Measurements from ENCODE around the gene C15orf39.

DNA sequence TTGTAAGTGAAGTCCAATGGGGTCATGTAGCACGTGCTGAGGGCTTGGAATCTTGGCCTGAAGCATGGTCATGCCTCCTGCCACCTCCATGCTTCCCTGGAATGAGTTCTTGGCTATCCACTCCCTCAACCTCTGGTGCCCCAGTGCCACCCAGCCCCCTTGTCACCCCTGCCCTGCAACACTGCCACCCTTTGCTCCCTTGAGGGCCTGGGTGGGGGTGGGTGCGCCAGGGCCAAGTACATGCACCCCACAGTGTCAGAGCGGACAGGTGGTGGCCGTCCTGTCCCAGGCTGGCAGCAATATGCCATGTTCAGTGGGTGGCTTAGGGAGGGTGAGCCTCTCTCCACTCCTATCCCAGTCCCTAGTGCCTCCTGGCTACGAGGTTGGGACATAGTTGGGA, 27.6 kb upstream of the C15orf39 start:
- TF ChIP-seq, protein P1, sequence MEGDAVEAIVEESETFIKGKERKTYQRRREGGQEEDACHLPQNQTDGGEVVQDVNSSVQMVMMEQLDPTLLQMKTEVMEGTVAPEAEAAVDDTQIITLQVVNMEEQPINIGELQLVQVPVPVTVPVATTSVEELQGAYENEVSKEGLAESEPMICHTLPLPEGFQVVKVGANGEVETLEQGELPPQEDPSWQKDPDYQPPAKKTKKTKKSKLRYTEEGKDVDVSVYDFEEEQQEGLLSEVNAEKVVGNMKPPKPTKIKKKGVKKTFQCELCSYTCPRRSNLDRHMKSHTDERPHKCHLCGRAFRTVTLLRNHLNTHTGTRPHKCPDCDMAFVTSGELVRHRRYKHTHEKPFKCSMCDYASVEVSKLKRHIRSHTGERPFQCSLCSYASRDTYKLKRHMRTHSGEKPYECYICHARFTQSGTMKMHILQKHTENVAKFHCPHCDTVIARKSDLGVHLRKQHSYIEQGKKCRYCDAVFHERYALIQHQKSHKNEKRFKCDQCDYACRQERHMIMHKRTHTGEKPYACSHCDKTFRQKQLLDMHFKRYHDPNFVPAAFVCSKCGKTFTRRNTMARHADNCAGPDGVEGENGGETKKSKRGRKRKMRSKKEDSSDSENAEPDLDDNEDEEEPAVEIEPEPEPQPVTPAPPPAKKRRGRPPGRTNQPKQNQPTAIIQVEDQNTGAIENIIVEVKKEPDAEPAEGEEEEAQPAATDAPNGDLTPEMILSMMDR (IDR thresholded peaks at IDR 0.05; ENCODE audit: low read depth, low read length), result no peak
- TF ChIP-seq EZH2phosphoT487 (IDR thresholded peaks at IDR 0.05; ENCODE audit: low read depth), result no peak

All from OCI-LY3 (cell line).